ENCODE measurements around the gene ATP5MC3. TPM values are rescaled to one million over a fixed set of nuclear protein-coding genes. Genes with fewer than 3 reads are reported as not detected.

ATP5MC3 gene
- total and polyA plus RNA-seq, 3 donors from 2014 or later: 68.4 to 136 (median 82.9) TPM

GRCh38 chr2:175143678-175144077 lies 37.8 kb downstream of the ATP5MC3 start:
- DNase-seq: no peak
- 97 to 100% methylated on average over 2 of the region's 2 CpGs for WGBS, 2 donors
- Histone ChIP-seq H3K4me3 (no peak overlapping the region), H3K27me3 (no peaks in the 10 kb centered on the region), H3K27ac (no peak overlapping the region), H3K36me3 (ENCODE audit: low read depth, missing control alignments) (no peaks in the 10 kb centered on the region), H3K4me1 (peaks cover 4% of the 10 kb centered on the region), H3K9me3 (no peaks in the 10 kb centered on the region)
- TF ChIP-seq, protein P1, sequence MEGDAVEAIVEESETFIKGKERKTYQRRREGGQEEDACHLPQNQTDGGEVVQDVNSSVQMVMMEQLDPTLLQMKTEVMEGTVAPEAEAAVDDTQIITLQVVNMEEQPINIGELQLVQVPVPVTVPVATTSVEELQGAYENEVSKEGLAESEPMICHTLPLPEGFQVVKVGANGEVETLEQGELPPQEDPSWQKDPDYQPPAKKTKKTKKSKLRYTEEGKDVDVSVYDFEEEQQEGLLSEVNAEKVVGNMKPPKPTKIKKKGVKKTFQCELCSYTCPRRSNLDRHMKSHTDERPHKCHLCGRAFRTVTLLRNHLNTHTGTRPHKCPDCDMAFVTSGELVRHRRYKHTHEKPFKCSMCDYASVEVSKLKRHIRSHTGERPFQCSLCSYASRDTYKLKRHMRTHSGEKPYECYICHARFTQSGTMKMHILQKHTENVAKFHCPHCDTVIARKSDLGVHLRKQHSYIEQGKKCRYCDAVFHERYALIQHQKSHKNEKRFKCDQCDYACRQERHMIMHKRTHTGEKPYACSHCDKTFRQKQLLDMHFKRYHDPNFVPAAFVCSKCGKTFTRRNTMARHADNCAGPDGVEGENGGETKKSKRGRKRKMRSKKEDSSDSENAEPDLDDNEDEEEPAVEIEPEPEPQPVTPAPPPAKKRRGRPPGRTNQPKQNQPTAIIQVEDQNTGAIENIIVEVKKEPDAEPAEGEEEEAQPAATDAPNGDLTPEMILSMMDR (IDR thresholded peaks at IDR 0.05): no peak
- TF ChIP-seq POLR2A (IDR thresholded peaks at IDR 0.05): no peak
- intact Hi-C loops (cut with DNase I; ENCODE audit: low total_unique reads): no loop called here

GRCh38 chr2:175143191-175143590 lies 38.3 kb downstream of the ATP5MC3 start:
- Histone ChIP-seq H3K4me1 (no peaks in the 10 kb centered on the region), H3K27me3 (no peaks in the 10 kb centered on the region), H3K27ac (no peak overlapping the region), H3K4me3 (no peak overlapping the region), H3K9me3 (no peaks in the 10 kb centered on the region), H3K36me3 (ENCODE audit: low read depth, missing control alignments) (no peaks in the 10 kb centered on the region)
- no peak for DNase-seq
- intact Hi-C loops (cut with DNase I; ENCODE audit: low total_unique reads): no loop called here
- 96 to 97% methylated on average over 1 of the region's 1 CpG for WGBS, 2 donors
- no peak for TF ChIP-seq POLR2A (IDR thresholded peaks at IDR 0.05)
- TF ChIP-seq, protein P1 (IDR thresholded peaks at IDR 0.05): no peak

- Histone ChIP-seq H3K9me3 (no peaks in the 10 kb centered on the region), H3K36me3 (ENCODE audit: low read depth, missing control alignments) (no peaks in the 10 kb centered on the region), H3K4me3 (no peak overlapping the region), H3K27ac (no peak overlapping the region), H3K27me3 (no peaks in the 10 kb centered on the region), H3K4me1 (no peaks in the 10 kb centered on the region)
- DNase-seq: no peak
- 74 to 77% methylated on average over 2 of the region's 2 CpGs for WGBS, 2 donors
- intact Hi-C loops (cut with DNase I; ENCODE audit: low total_unique reads): no loop called here
- TF ChIP-seq, protein P1 (IDR thresholded peaks at IDR 0.05): no peak
- TF ChIP-seq POLR2A (IDR thresholded peaks at IDR 0.05): no peak
These were observed 41.2 kb downstream of the ATP5MC3 start for GRCh38 chr2:175140332-175140731.

DNA sequence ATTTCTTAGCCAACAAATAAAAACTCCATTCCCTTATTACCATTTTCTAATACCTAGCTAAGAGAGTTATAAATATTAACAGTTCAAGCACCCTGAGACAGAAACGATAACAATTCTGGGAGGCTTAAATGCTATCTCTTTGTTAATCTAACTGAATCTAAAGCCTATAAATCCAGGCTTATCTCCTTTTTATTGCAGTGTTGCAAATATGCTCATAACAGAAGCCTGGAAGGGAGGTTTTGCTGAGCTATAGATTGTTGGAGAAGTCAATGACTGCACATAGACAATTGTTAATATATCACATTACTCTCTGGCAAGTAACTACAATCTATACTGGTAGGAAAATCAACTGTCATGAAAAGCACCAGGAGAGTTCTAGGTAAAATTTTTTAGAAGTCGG lies 43.7 kb downstream of the ATP5MC3 start:
- H3K27ac ChIP-seq: no peak overlapping the region
- H3K4me3 ChIP-seq: no peak overlapping the region
- intact Hi-C loops (cut with DNase I; ENCODE audit: low total_unique reads): no loop called here
- no peaks in the 10 kb centered on the region for H3K4me1 ChIP-seq
- H3K36me3 ChIP-seq (ENCODE audit: low read depth, missing control alignments): no peaks in the 10 kb centered on the region
- no peaks in the 10 kb centered on the region for H3K27me3 ChIP-seq
- TF ChIP-seq, protein P1 (IDR thresholded peaks at IDR 0.05): no peak
- no peak for TF ChIP-seq POLR2A (IDR thresholded peaks at IDR 0.05)
- H3K9me3 ChIP-seq: no peaks in the 10 kb centered on the region
- DNase-seq: no peak
- WGBS, 2 donors: 76 to 81% methylated on average over 2 of the region's 2 CpGs

- TF ChIP-seq POLR2A (IDR thresholded peaks at IDR 0.05): no peak
- TF ChIP-seq, protein P1 (IDR thresholded peaks at IDR 0.05): no peak
- H3K27me3 ChIP-seq: no peaks in the 10 kb centered on the region
- no peak for DNase-seq
- no peak overlapping the region for H3K27ac ChIP-seq
- no peaks in the 10 kb centered on the region for H3K9me3 ChIP-seq
- intact Hi-C loops (cut with DNase I; ENCODE audit: low total_unique reads): no loop called here
- no peak overlapping the region for H3K4me3 ChIP-seq
- no peaks in the 10 kb centered on the region for H3K36me3 ChIP-seq (ENCODE audit: low read depth, missing control alignments)
- no peaks in the 10 kb centered on the region for H3K4me1 ChIP-seq
These were observed 44.9 kb downstream of the ATP5MC3 start for GRCh38 chr2:175136334-175137215.

All from testis (tissue), 3 donors.